HG03521 (cell line): ENCODE results near the gene MOBP.
"Not testable (repeated sequence)": the region's sequence is repeated elsewhere in the genome, so short reads cannot be mapped to it uniquely, and the experiment has no call there.

Source experiments
- ATAC-seq: cut with Tn5 transposase; IDR thresholded peaks from one replicate; pipeline ENCODE4 v1.9.1; 2021; ENCODE audit warnings: mild to moderate bottlenecking, moderate library complexity; ENCODE audit not compliant: unreplicated experiment

The MOBP gene

GRCh38 chr3:39448506-39449233 is 18.8 kb upstream of the MOBP start:
- ATAC-seq: no peak

DNA sequence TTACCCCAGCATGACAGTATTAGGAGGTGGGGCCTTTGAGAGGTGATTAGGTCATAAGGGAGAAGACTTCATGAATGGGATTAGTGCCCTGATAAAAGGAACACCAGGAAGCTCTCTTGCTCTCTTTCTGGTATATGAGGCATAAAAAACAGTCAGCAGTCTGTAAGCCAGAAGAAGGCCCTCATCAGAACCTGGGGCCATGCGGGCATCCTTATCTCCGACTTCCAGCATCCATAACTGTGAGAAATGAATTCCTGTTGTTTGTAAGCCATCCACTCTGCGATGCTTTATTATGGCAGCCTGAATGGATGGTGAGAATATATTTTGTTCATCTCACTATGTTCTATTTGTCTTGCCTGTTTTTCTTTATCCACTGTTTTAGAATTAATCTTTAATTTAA is 17.7 kb upstream of the MOBP start:
- ATAC-seq: no peak

DNA sequence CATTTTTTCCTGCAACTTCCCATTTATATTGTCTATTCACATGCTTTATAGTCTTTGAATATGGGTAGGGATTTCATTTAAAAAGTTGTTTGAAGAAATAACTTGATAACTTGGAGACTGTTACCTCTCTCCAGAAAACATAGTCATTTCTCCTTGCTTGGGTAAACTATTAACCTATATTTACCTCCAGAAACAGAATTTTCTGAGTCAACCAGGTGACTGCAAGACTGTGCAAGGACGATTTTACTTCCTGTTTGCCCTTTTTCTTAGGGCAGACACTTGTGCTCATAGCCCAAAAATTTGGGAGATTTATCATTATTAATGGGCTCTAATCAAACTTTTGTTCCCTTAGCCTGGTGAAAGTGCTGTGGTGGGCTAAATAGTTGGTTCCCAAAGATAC is 14.3 kb upstream of the MOBP start:
- no peak for ATAC-seq

- ATAC-seq: not testable (repeated sequence)
Measured at GRCh38 chr3:39453872-39454271, 13.6 kb upstream of the MOBP start.

GRCh38 chr3:39454591-39455217 is 12.8 kb upstream of the MOBP start:
- no peak for ATAC-seq

DNA sequence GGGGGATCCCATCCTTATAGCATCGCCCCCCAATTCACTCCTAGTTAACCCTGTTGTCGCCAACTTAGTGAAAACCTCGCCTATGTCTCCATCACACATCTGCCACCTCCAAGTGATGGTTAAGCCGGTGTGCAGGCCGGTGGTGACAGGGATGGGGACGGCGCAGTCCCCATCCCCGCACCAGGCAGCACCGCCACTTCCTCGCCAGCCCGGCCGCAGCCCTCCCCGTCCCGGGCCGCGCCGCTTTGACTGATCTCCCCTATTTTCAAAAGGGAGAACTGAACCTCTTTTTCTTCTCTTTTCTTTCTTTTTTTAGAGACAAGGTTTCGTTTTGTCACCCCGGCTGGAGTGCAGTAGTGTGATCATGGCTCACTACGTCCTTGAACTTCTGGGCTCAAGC is 11.3 kb upstream of the MOBP start:
- no peak for ATAC-seq

GRCh38 chr3:39457361-39457760 is 10.1 kb upstream of the MOBP start:
- ATAC-seq: no peak

DNA sequence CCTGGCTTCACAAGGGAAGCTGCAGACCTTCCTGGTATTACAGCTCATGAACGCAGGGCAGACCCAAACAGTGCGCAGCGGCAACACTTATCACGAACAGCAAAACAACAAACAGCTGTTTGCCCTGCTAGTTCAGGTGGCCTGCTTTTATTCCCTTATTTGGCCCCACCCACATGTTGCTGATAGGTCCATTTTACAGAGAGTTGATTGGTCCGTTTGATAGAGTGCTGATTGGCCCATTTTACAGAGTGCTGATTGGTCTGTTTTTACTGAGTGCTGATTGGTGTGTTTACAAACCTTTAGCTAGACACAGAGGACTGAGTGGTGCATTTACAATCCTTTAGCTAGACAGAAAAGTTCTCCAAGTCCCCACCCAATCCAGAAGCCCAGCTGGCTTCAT is 8.9 kb upstream of the MOBP start:
- not testable (repeated sequence) for ATAC-seq

GRCh38 chr3:39460677-39461076 is 6.8 kb upstream of the MOBP start:
- ATAC-seq: no peak

DNA sequence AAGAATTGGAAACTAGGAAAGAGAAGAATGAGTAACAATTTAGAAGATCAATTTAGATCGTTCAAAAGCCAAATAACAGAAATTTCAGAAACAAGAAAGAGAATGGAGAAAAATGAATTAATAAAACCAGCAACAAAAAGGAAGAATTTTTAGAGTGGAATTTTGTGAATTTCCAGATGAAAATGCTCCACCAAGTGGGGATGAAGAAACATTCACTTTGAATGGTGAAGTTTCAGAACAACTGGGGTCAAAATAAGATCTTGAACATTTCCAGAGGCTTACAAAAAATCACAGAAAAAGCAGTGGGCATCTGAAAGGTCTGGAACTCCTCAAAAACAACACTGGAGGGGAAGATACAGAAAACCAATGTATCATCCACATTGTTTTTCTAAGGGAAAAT is 4.2 kb upstream of the MOBP start:
- ATAC-seq: no peak

- no peak for ATAC-seq
Measured at GRCh38 chr3:39466988-39467387, 492 bp upstream of the MOBP start.

DNA sequence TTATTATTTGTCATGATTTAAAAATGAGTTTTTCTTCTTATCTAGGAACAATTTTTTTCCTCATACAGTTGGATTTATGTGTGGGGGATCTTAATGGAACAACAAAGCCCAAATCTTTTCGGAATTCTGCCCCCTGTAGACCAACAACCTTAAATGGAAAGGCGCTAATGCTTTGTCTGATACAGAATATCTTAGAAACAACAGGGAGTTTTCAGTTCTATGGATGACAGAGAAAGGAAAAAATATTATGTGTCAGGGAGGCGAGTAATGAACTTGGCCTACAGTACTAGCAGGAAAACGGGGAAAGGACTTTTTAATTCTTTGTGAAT is 592 bp downstream of the MOBP start:
- ATAC-seq: no peak

DNA sequence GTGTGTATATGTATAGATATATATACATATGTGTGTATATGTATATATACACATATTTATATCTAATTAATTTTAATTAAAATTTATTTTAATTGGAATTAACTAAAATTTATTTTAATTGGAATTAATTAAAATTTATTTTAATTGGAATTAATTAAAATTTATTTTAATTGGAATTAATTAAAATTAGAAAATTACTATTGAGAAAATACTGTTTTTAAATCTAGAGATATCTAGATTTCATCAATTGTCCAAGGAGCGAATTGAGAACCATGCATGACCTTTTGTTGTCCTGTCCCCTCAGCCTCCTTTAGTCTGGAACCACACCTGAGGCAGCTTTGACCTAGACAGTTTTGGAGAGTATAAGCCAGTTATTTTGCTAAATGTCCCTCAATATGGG is 1.8 kb downstream of the MOBP start:
- ATAC-seq: no peak

DNA sequence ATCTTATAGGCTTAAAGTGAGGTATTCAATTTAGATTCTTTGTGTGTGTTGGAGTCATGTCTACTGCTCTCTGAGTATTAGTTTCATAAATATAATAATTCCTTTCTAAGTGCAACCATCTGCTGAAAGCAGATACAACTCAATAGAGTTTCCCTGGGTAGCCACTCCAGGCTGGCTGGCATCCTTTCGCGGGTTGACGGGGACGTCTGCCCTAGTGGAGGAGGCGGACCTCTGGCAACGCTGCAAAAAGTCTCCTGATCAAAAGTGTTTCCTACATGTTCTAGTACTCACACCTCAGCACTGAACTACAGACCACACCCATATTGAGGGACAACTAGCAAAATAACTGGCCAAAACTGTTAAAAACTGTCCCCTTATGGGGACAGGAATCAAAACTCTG is 2.5 kb downstream of the MOBP start:
- ATAC-seq: no peak

GRCh38 chr3:39471652-39472051 is 4.2 kb downstream of the MOBP start:
- ATAC-seq: no peak

DNA sequence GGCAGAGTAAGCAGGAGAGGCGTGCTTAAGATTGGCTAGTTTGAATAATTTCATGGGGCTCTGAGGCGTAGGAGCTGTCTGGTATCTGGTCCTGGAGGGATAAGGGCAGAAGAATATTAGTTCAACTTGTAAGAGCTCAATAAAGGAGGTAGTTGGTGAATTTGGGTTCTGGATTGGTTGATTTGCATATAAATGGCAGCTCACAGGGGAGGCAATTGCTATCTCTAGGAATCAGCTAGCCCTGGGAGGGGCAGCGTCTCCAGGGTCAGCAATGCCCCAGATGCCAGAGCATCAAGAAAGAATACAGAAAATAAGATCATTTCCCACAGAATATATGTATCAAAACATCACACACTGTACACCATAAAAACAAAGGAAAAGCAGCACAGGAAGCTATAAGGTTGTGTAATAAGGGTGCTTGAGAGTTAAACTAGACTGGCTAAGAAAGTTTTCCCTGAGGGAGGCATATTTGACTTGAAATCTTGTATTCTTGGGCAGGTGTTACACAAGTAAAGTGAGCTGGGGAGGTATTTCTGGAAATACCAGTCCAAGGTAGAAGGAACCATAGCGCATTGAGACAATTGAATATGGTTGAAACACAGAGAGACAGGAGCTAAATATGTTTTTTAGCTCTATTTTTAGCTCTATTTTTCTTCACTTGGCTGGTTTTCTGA is 6.1 kb downstream of the MOBP start:
- ATAC-seq: no peak

- ATAC-seq: no peak
Measured at GRCh38 chr3:39474126-39474515, 6.6 kb downstream of the MOBP start.

DNA sequence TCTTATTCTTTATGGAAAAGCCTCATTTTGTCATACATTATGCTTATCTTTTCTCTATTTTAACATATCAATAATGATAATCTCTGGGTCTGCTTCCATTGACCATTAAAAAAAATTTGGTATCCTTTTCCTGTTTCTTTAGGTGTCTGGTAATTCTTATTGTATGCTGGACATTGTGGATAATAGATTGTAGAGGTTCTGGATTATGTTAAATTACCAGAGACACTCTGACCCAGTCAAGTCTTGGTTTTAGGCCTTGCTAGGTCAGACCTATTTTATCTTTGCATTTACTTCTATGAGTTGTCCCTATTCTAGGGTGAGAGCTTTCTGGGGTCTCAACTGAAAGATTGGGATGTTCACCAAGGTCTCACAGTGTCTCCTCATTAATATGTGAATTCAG is 9.3 kb downstream of the MOBP start:
- ATAC-seq: no peak

DNA sequence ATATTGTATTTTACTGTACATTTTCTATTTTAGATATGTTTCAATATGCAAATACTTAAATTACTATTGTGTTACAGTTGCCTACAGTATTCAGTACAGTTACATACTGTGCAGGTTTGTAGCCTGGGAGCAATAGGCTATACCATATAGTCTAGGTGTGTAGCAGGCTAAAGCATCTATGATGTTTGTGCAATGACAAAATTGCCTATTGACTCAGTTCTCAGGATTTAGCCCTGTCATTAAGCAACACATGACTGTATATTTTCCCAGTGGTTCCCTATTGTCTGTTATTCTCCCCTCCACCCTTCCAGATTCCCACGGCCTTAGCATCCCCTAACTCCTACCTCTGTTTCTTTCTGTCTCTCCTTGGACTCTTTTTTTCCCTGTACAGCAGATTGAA is 10.7 kb downstream of the MOBP start:
- ATAC-seq: no peak

DNA sequence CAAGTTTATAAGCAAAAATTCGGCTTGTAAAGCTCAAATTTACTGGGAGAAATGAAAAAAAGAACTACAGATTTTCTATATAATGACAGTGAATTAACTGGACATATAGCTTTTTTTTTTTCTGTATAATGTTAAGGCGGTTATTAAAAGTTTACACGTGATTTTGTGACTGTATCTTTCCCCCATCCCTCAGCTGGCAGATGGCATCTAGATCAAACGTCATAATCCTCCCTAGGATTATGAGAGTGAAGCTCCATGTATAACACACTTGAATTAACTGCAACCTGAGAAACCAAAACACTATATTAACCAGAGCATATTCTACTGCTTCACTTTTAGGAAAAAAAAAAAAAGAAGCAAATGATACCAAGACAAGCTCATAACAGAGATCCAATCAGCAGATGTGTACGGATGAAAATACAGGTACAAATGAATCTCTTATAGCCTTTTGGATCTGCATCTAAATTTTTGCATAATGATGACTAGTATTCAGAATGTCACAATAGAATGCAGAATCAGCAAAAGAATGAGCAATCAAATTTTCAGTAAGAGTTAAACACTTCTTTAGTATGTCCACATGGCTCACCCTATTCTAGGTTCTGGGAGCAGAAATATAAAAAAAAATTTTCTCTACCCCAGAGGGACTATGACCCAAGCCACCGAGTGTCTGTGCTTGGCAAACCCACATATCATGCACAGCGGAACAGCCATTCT is 12.4 kb downstream of the MOBP start:
- ATAC-seq: no peak

GRCh38 chr3:39485547-39485946 is 18.1 kb downstream of the MOBP start:
- no peak for ATAC-seq

- no peak for ATAC-seq
Measured at GRCh38 chr3:39491014-39491413, 23.5 kb downstream of the MOBP start.
